Activated naive CD8-positive, alpha-beta T cell (primary cell): ENCODE measurements around the gene GNGT2.

Source experiments
- H3K27ac Mint-ChIP-seq: one replicate; pipeline ENCODE4 v1.8.0; 2021; ENCODE audit warnings: mixed read lengths
- H3K27me3 Mint-ChIP-seq: one replicate; pipeline ENCODE4 v1.8.0; 2021; ENCODE audit warnings: mixed read lengths
- H3K36me3 Mint-ChIP-seq: one replicate; pipeline ENCODE4 v1.8.0; 2021; ENCODE audit warnings: mixed read lengths
- H3K4me1 Mint-ChIP-seq: one replicate; pipeline ENCODE4 v1.8.0; 2021; ENCODE audit warnings: low read depth, mixed read lengths
- H3K4me3 Mint-ChIP-seq: one replicate; pipeline ENCODE4 v1.8.0; 2021; ENCODE audit warnings: mild to moderate bottlenecking, mixed read lengths
- H3K9me3 Mint-ChIP-seq: one replicate; pipeline ENCODE4 v1.8.0; 2021; ENCODE audit warnings: low read depth, mixed read lengths

Gene GNGT2

GRCh38 chr17:49235896-49236295 lies 25.5 kb upstream of the GNGT2 start:
- Mint-ChIP-seq H3K9me3 (no peaks in the 10 kb centered on the region), H3K4me1 (peaks cover 5% of the 10 kb centered on the region), H3K27ac (no peak overlapping the region), H3K4me3 (no peak overlapping the region), H3K27me3 (peaks cover 2% of the 10 kb centered on the region), H3K36me3 (no peaks in the 10 kb centered on the region)

DNA sequence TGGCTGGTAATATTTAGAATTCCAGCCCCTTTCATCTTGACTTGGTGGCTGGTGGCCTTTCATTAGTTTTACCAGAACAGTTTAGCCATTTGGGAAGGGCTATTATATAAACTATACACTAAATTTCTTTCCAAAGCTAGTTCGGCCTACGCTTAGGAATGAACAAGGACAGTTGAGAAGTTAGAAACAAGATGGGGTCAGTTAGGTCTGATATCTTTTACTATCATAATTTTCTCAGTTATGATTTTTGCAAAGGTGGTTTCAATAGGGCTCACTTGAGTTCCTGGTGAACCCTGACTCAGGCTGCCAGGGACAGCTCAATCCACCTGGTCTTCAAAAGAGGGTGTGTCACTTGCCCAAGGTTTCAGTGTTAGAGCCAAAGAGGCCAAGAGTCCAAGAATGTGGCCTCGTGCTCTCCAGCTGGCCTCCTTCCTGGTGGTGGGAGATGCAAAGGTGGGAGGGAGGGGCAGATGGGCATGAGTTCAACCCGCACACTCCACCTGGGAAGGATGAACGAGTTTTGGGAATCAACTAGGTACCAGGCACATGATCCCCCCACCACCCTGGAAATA lies 24.2 kb upstream of the GNGT2 start:
- H3K36me3 Mint-ChIP-seq, result no peaks in the 10 kb centered on the region
- H3K4me3 Mint-ChIP-seq, result no peak overlapping the region
- peaks cover 7% of the 10 kb centered on the region for H3K4me1 Mint-ChIP-seq
- H3K27ac Mint-ChIP-seq, result no peak overlapping the region
- H3K9me3 Mint-ChIP-seq, result no peaks in the 10 kb centered on the region
- peaks cover 3% of the 10 kb centered on the region for H3K27me3 Mint-ChIP-seq

DNA sequence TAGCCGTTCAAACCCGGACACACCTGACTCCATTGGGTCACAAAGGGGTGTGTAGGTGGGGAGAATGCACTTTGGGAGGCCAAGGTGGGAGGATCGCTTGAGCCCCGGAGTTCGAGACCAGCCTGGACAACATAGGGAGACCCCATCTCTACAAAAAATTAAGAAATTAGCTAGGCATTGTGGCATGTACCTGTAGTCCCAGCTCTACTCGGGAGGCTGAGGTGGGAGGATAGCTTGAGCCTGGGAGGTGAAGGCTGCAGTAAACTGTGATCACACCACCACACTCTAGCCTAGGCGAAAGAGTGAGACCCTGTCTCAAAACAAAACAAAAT lies 21.2 kb upstream of the GNGT2 start:
- Mint-ChIP-seq H3K27ac (no peak overlapping the region), H3K4me1 (peaks cover 10% of the 10 kb centered on the region), H3K9me3 (no peaks in the 10 kb centered on the region), H3K27me3 (peaks cover 7% of the 10 kb centered on the region), H3K4me3 (peak overlapping the region; percentile 93), H3K36me3 (no peaks in the 10 kb centered on the region)

- H3K27me3 Mint-ChIP-seq, result peaks cover 7% of the 10 kb centered on the region
- no peaks in the 10 kb centered on the region for H3K36me3 Mint-ChIP-seq
- peak within 1 kb of the TSS; percentile 10 for H3K27ac Mint-ChIP-seq
- H3K9me3 Mint-ChIP-seq, result no peaks in the 10 kb centered on the region
- peak within 1 kb of the TSS; percentile 93 for H3K4me3 Mint-ChIP-seq
- peaks cover 10% of the 10 kb centered on the region for H3K4me1 Mint-ChIP-seq
Measured at GRCh38 chr17:49230636-49231562, 20.5 kb upstream of the GNGT2 start, which contains the start of gene PHOSPHO1. Gene PHOSPHO1, minus strand, starts transcription at chr17:49230787. Its CDS starts 4,096 bp downstream, at chr17:49226691.

- H3K27me3 Mint-ChIP-seq, result peaks cover 7% of the 10 kb centered on the region
- peak overlapping the region; percentile 10 for H3K27ac Mint-ChIP-seq
- H3K36me3 Mint-ChIP-seq, result no peaks in the 10 kb centered on the region
- no peaks in the 10 kb centered on the region for H3K9me3 Mint-ChIP-seq
- H3K4me1 Mint-ChIP-seq, result peaks cover 10% of the 10 kb centered on the region
- H3K4me3 Mint-ChIP-seq, result peak overlapping the region; percentile 93
Measured at GRCh38 chr17:49229805-49230600, 19.6 kb upstream of the GNGT2 start.

GRCh38 chr17:49229076-49229804 lies 18.9 kb upstream of the GNGT2 start:
- peak overlapping the region; percentile 93 for H3K4me3 Mint-ChIP-seq
- H3K36me3 Mint-ChIP-seq, result no peaks in the 10 kb centered on the region

GRCh38 chr17:49227436-49228261 lies 17.3 kb upstream of the GNGT2 start:
- H3K4me1 Mint-ChIP-seq, result peaks cover 23% of the 10 kb centered on the region
- H3K4me3 Mint-ChIP-seq, result peak overlapping the region; percentile 35
- peaks cover 5% of the 10 kb centered on the region for H3K27me3 Mint-ChIP-seq
- no peak overlapping the region for H3K27ac Mint-ChIP-seq
- H3K36me3 Mint-ChIP-seq, result no peaks in the 10 kb centered on the region
- H3K9me3 Mint-ChIP-seq, result no peaks in the 10 kb centered on the region

More at GRCh38 chr17:49229076-49229804, 18.9 kb upstream of the GNGT2 start:
- no peaks in the 10 kb centered on the region for H3K9me3 Mint-ChIP-seq
- H3K27ac Mint-ChIP-seq, result peak overlapping the region; percentile 10
- H3K27me3 Mint-ChIP-seq, result peaks cover 7% of the 10 kb centered on the region
- H3K4me1 Mint-ChIP-seq, result peaks cover 12% of the 10 kb centered on the region

- Mint-ChIP-seq H3K27ac (no peak overlapping the region), H3K4me3 (no peak overlapping the region), H3K4me1 (peaks cover 25% of the 10 kb centered on the region), H3K27me3 (peaks cover 5% of the 10 kb centered on the region), H3K9me3 (no peaks in the 10 kb centered on the region), H3K36me3 (no peaks in the 10 kb centered on the region)
Measured at GRCh38 chr17:49226771-49227435, 16.5 kb upstream of the GNGT2 start.

DNA sequence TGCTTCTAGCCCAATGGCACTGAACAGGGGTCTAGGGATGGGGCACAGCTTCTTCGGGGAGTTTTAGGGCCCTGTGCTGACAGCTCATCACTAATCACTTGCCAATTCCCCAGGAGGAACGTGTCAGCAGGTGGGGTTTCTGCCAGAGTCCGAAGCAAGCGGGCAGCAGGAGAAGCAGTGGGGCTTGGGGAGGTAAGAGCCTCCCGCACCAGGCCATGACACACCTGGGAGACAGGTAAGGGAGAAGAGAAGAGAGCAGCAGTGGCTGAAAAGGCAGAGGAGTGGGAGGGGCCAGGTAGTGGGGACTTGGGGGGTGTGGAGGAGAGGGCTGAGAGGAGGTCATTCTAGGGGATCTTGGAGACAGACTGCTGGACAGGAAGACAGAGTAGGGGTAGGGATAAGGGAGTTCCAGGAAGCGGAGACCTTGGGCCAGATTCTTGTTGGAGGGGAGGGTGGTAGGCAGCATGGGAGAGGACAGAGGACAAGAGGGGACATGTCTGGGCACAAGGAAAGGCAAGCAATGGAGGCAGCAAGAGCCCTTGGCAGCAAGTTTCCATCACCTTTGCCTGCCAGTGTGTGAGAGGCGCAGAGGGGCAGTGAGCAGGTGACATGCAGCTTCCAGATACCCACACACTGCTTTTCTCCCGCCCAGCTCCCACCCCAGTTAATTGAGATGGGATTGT lies 15.3 kb upstream of the GNGT2 start:
- Mint-ChIP-seq H3K27me3 (peaks cover 5% of the 10 kb centered on the region), H3K4me1 (peaks cover 20% of the 10 kb centered on the region), H3K4me3 (peak overlapping the region; percentile 35), H3K27ac (no peak overlapping the region), H3K9me3 (no peaks in the 10 kb centered on the region), H3K36me3 (no peaks in the 10 kb centered on the region)

DNA sequence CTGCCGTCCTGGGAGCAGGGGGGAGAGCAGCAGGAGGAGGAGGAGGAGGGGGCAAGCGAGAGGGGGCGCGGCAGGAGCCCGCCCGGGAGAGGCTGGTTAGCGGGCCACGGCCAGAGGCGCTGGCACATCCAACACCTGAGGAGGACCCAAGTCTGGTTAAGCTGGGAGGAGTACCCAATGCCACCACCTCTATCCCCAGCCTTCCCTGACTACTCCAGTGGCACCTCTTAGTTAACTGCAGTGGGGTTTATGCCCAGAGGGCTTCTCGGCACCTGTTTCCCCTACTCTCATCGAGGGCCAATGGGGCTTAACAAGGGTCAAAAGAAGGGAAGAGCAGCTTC lies 14.6 kb upstream of the GNGT2 start:
- H3K27me3 Mint-ChIP-seq, result peaks cover 5% of the 10 kb centered on the region
- H3K27ac Mint-ChIP-seq, result no peak overlapping the region
- no peaks in the 10 kb centered on the region for H3K36me3 Mint-ChIP-seq
- peak overlapping the region; percentile 70 for H3K4me3 Mint-ChIP-seq
- no peaks in the 10 kb centered on the region for H3K9me3 Mint-ChIP-seq
- H3K4me1 Mint-ChIP-seq, result peaks cover 23% of the 10 kb centered on the region

DNA sequence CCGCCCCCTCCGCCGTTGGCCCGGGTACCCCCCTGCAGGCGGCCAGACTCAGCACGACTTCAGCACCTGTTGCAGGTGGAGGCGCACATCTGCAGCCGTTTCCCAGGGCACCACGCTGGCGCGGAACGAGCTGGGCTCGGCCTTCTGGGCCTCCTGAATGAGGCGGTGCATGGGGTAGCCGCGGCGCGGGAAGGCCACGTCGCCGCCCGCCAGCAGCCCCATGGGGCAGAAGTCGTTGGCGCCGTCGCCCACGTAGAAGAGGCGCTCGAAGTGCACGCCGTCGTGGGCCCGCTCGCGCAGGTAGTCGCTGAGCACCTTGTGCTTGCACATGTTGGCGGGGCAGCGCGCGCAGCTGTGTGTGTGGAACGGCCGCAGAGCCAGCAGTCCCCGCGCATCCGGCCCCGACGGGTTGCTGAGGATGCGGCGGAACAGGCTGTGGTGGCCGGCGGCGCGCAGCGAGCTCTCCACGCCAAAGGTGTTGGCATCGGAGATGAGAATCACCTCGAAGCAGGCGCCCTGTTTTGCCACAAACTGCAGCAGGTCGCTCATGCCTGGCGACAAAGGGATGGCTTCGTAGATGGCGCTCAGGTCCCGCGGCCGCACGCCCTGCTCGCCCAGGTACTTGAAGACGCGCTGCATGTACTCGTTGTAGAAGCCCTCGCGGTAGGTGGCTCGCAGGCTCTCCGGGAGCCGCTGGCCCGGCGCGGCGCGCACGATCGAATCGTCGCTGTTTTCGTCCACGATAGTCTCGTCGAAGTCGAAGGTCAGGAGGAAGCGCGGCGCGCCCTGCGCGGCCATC lies 14.0 kb upstream of the GNGT2 start:
- Mint-ChIP-seq H3K27ac (no peak overlapping the region), H3K9me3 (no peaks in the 10 kb centered on the region), H3K27me3 (peaks cover 2% of the 10 kb centered on the region), H3K36me3 (no peaks in the 10 kb centered on the region), H3K4me1 (peaks cover 24% of the 10 kb centered on the region), H3K4me3 (peak overlapping the region; percentile 70)

- Mint-ChIP-seq H3K9me3 (no peaks in the 10 kb centered on the region), H3K4me1 (peaks cover 31% of the 10 kb centered on the region), H3K27me3 (peaks cover 2% of the 10 kb centered on the region), H3K36me3 (no peaks in the 10 kb centered on the region), H3K4me3 (peak overlapping the region; percentile 84), H3K27ac (no peak overlapping the region)
Measured at GRCh38 chr17:49223517-49224197, 13.3 kb upstream of the GNGT2 start.
